HUES64 (cell line): ENCODE results near the gene KAZN.

Experiments
- H3K27ac ChIP-seq: 2 replicates; pipeline ENCODE4 v1.7.0; 2013; ENCODE audit warnings: low read depth, low read length, inconsistent platforms
- H3K27me3 ChIP-seq: 2 replicates; pipeline ENCODE4 v1.6.1; 2013; ENCODE audit warnings: mild to moderate bottlenecking, low read length; ENCODE audit not compliant: insufficient read depth
- H3K36me3 ChIP-seq: 2 replicates; pipeline ENCODE4 v1.6.1; 2013; ENCODE audit warnings: mild to moderate bottlenecking, low read length; ENCODE audit not compliant: insufficient read depth
- H3K4me1 ChIP-seq: 2 replicates; pipeline ENCODE4 v1.6.1; 2013; ENCODE audit warnings: mild to moderate bottlenecking, low read length, moderate library complexity; ENCODE audit not compliant: insufficient read depth
- H3K4me3 ChIP-seq: 2 replicates; pipeline ENCODE4 v1.5.1; 2013; ENCODE audit warnings: mild to moderate bottlenecking, low read length, moderate library complexity
- H3K9ac ChIP-seq: 2 replicates; pipeline ENCODE4 v1.6.1; 2013; ENCODE audit warnings: mild to moderate bottlenecking, low read depth, low read length
- H3K9me3 ChIP-seq: 2 replicates; pipeline ENCODE4 v1.6.1; 2013; ENCODE audit warnings: low read depth, low read length; ENCODE audit not compliant: insufficient read depth
- WGBS: fragments of 150-250, 120-280 bp; methylation state at CpG from one replicate; pipeline ENCODE4 v1.1.7; 2013; ENCODE audit warnings: missing lambda C conversion rate; 5-methylcytosine and 5-hydroxymethylcytosine counted together

KAZN gene

GRCh38 chr1:14627608-14628489 is 29.4 kb downstream of the KAZN start:
- H3K9ac ChIP-seq, result no peak overlapping the region
- peaks cover 27% of the 10 kb centered on the region for H3K4me1 ChIP-seq
- H3K4me3 ChIP-seq, result no peak overlapping the region
- no peaks in the 10 kb centered on the region for H3K27me3 ChIP-seq
- no peaks in the 10 kb centered on the region for H3K36me3 ChIP-seq
- no peak overlapping the region for H3K27ac ChIP-seq
- 0 out of 2 replicates have a peak, but pooled peaks cover 2% of the 10 kb centered on the region for H3K9me3 ChIP-seq
- WGBS, result 87% methylated on average over 17 of the region's 17 CpGs

GRCh38 chr1:14629363-14630014 is 31.0 kb downstream of the KAZN start:
- Histone ChIP-seq H3K9ac (no peak overlapping the region), H3K4me3 (no peak overlapping the region), H3K27me3 (no peaks in the 10 kb centered on the region), H3K36me3 (no peaks in the 10 kb centered on the region), H3K9me3 (no peaks in the 10 kb centered on the region), H3K4me1 (peaks cover 27% of the 10 kb centered on the region), H3K27ac (no peak overlapping the region)
- WGBS, result 93% methylated on average over 15 of the region's 16 CpGs

- no peaks in the 10 kb centered on the region for H3K36me3 ChIP-seq
- no peaks in the 10 kb centered on the region for H3K27me3 ChIP-seq
- no peaks in the 10 kb centered on the region for H3K9me3 ChIP-seq
- H3K27ac ChIP-seq, result no peak overlapping the region
- peaks cover 12% of the 10 kb centered on the region for H3K4me1 ChIP-seq
- whole genome bisulfite sequencing, result 92% methylated on average over 5 of the region's 5 CpGs
- no peak overlapping the region for H3K4me3 ChIP-seq
- H3K9ac ChIP-seq, result no peak overlapping the region
Observed at GRCh38 chr1:14630986-14631385, 32.5 kb downstream of the KAZN start.

DNA sequence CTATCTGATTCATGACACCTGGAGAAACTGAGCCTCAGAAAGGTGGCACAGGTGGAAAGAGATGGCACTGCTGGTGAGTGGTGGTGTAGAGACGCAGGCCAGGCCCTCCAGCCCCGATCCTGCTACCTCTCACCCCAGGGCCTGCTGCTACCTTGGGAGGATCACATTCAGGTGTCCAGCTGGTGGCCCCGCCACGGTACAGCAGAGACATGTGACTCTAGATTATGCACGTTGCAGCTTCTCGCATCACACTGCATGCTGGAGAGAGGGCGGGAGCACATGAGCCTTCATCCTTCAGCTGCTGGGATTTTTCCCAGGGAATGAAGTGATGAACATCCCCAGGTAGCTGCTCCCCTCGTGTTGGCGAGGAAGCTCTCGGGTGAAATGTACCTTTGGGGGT is 32.9 kb downstream of the KAZN start:
- Histone ChIP-seq H3K9ac (no peak overlapping the region), H3K4me1 (peaks cover 11% of the 10 kb centered on the region), H3K36me3 (no peaks in the 10 kb centered on the region), H3K27me3 (no peaks in the 10 kb centered on the region), H3K9me3 (no peaks in the 10 kb centered on the region), H3K4me3 (no peak overlapping the region), H3K27ac (no peak overlapping the region)
- 89% methylated on average over 10 of the region's 10 CpGs for WGBS

DNA sequence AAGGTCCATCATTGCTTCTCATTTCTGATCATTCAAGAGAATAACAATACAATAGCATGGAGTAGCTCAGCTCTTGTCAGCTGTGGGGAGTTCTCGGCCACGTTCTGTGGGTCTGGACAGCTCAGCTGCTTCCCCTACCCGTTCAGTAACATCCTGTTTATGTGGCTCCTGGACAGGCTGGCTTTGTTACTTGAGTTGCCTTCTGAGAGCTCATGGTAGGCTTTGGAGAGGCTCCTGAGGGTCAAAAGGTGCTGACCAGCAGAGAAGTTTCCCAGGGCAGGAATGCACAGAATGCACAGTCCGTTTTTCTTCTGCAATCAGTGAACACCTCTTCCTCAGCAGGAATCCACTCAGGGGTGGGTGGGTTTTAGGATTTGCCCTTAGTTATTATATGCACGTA is 36.0 kb downstream of the KAZN start:
- no peak overlapping the region for H3K9ac ChIP-seq
- H3K27ac ChIP-seq, result no peak overlapping the region
- H3K4me3 ChIP-seq, result no peak overlapping the region
- H3K27me3 ChIP-seq, result no peaks in the 10 kb centered on the region
- no peaks in the 10 kb centered on the region for H3K9me3 ChIP-seq
- no peaks in the 10 kb centered on the region for H3K36me3 ChIP-seq
- no peaks in the 10 kb centered on the region; the same call in 1 of the 2 replicates for H3K4me1 ChIP-seq
- 81% methylated on average over 5 of the region's 5 CpGs for WGBS

DNA sequence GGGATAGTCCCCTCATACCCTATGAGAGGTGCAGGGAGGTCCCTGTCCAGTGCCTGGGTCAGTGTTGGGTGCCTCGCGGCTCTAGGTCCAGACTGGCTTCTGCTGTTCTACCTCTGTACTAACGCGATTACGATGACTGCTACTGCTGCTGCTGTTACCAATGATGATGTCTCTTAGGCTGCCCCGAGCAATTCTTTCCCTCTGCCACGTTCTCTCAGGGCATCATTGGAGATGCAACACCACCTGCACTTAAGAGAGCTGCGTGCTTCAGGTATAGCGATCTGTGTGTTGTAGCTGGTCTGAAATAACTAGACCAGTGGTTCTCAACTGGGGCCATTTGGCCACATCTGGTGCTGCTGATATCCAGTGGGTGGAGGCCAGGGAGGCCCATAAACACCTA is 36.9 kb downstream of the KAZN start:
- 96% methylated on average over 9 of the region's 9 CpGs for WGBS
- Histone ChIP-seq H3K27me3 (no peaks in the 10 kb centered on the region), H3K4me1 (no peaks in the 10 kb centered on the region; the same call in 1 of the 2 replicates), H3K9me3 (no peaks in the 10 kb centered on the region), H3K36me3 (no peaks in the 10 kb centered on the region), H3K27ac (no peak overlapping the region), H3K4me3 (no peak overlapping the region), H3K9ac (no peak overlapping the region)

DNA sequence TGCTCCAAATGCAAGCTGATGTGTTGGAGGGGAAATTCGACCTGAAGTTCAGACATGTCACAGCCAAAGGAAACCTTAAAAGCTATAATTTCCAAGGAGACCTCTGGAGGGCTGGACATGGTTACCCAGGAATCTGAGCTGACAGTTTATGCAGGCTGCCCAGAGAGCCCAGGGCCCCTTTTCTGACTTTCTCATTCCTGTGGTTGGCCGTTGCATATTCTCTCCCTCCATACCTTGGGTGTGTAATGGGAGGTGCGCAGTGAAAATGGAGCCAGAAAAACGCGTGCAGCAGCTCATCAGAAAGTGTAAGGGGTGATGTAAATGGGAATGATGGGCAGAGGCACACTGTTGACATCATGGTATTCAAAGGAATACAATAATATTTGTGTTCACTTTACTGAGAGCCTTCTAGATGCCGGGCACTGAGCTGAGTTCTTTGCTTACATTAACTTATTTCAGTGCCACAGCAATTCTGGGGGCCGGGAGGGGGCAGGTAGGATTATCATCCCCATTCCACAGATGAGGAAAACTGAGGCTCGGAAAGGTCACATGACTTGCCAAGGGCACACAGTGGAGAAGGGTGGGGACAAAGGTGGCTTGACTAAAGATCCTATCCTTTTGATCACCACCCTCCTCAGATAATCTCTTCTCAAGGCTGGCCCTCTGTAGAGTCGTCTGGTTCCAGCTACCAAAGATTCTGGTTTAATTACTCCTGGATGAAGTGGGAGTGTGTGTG is 38.6 kb downstream of the KAZN start:
- no peak overlapping the region for H3K27ac ChIP-seq
- H3K9me3 ChIP-seq, result no peaks in the 10 kb centered on the region
- H3K4me1 ChIP-seq, result no peaks in the 10 kb centered on the region; the same call in 1 of the 2 replicates
- no peaks in the 10 kb centered on the region for H3K27me3 ChIP-seq
- no peak overlapping the region for H3K4me3 ChIP-seq
- no peaks in the 10 kb centered on the region for H3K36me3 ChIP-seq
- H3K9ac ChIP-seq, result no peak overlapping the region
- WGBS, result 90% methylated on average over 9 of the region's 9 CpGs

GRCh38 chr1:14639291-14640050 is 41.0 kb downstream of the KAZN start:
- H3K27ac ChIP-seq, result no peak overlapping the region
- 86% methylated on average over 15 of the region's 15 CpGs for WGBS

GRCh38 chr1:14642712-14643111 is 44.2 kb downstream of the KAZN start:
- Histone ChIP-seq H3K4me3 (no peak overlapping the region), H3K9ac (no peak overlapping the region), H3K4me1 (no peaks in the 10 kb centered on the region), H3K36me3 (no peaks in the 10 kb centered on the region), H3K9me3 (peaks cover 7% of the 10 kb centered on the region; the same call in 1 of the 2 replicates), H3K27ac (no peak overlapping the region), H3K27me3 (no peaks in the 10 kb centered on the region)
- WGBS, result 92% methylated on average over 2 of the region's 3 CpGs

More at GRCh38 chr1:14639291-14640050, 41.0 kb downstream of the KAZN start:
- Histone ChIP-seq H3K9me3 (no peaks in the 10 kb centered on the region), H3K27me3 (no peaks in the 10 kb centered on the region), H3K9ac (no peak overlapping the region), H3K4me1 (no peaks in the 10 kb centered on the region), H3K4me3 (no peak overlapping the region), H3K36me3 (no peaks in the 10 kb centered on the region)

GRCh38 chr1:14646973-14647372 is 48.5 kb downstream of the KAZN start:
- Histone ChIP-seq H3K9ac (no peak overlapping the region), H3K27ac (no peak overlapping the region), H3K27me3 (no peaks in the 10 kb centered on the region), H3K9me3 (peaks cover 7% of the 10 kb centered on the region; the same call in 1 of the 2 replicates), H3K4me1 (no peaks in the 10 kb centered on the region), H3K36me3 (no peaks in the 10 kb centered on the region), H3K4me3 (no peak overlapping the region)
- 90% methylated on average over 2 of the region's 8 CpGs for WGBS
